HG03521 (cell line): Measurements from ENCODE around the gene MYBL2.
"Not testable (repeated sequence)": the region's sequence is repeated elsewhere in the genome, so short reads cannot be mapped to it uniquely, and the experiment has no call there.

Source experiments
- ATAC-seq: cut with Tn5 transposase; IDR thresholded peaks from one replicate; pipeline ENCODE4 v1.9.1; 2021; ENCODE audit warnings: mild to moderate bottlenecking, moderate library complexity; ENCODE audit not compliant: unreplicated experiment

The MYBL2 gene

GRCh38 chr20:43749734-43750294, 82.9 kb downstream of the MYBL2 start:
- ATAC-seq, result no peak

GRCh38 chr20:43750774-43751166, 83.9 kb downstream of the MYBL2 start:
- ATAC-seq, result no peak

- ATAC-seq, result peak; percentile 67
These were observed 84.5 kb downstream of the MYBL2 start for GRCh38 chr20:43751167-43752050.

GRCh38 chr20:43752051-43752360, 85.1 kb downstream of the MYBL2 start:
- ATAC-seq, result no peak

GRCh38 chr20:43752561-43753301, 85.8 kb downstream of the MYBL2 start:
- peak; percentile 38 for ATAC-seq

- ATAC-seq, result no peak
These were observed 88.5 kb downstream of the MYBL2 start for GRCh38 chr20:43755390-43755789.

GRCh38 chr20:43755851-43756250, 88.9 kb downstream of the MYBL2 start:
- ATAC-seq, result no peak

- not testable (repeated sequence) for ATAC-seq
These were observed 91.0 kb downstream of the MYBL2 start for GRCh38 chr20:43757888-43758287.

- no peak for ATAC-seq
These were observed 94.7 kb downstream of the MYBL2 start for GRCh38 chr20:43761386-43762340.

GRCh38 chr20:43762911-43763310, 96.0 kb downstream of the MYBL2 start:
- no peak for ATAC-seq

- ATAC-seq, result no peak
These were observed 99.0 kb downstream of the MYBL2 start for GRCh38 chr20:43765916-43766315.
